Brain microvascular endothelial cell (primary cell): ENCODE results near the gene SHQ1.
A peak's percentile ranks its signal among the peaks of the same experiment; 100 is the strongest.

Source experiments
- DNase-seq: peaks from one replicate; pipeline ENCODE4 v3.0.0-alpha.2; 2020
- H3K27ac ChIP-seq: fragments of 250-450 bp; sonication (Bioruptor Pico); 2 replicates; pipeline ENCODE4 v1.5.1; 2020; ENCODE audit warnings: mild to moderate bottlenecking, moderate library complexity
- H3K27me3 ChIP-seq: fragments of 250-450 bp; sonication (Bioruptor Pico); replicated peaks from 2 replicates; pipeline ENCODE4 v1.5.1; 2020; ENCODE audit warnings: mild to moderate bottlenecking
- H3K36me3 ChIP-seq: fragments of 250-450 bp; sonication (Bioruptor Pico); replicated peaks from 2 replicates; pipeline ENCODE4 v1.5.1; 2020; ENCODE audit warnings: mild to moderate bottlenecking
- H3K4me3 ChIP-seq: 2 replicates; pipeline ENCODE4 v1.5.1; 2011; ENCODE audit warnings: low read depth, mild to moderate bottlenecking, control low read depth, low read length, moderate library complexity
- in situ Hi-C: cut with HindIII; loops from 2 replicates; pipeline ENCODE4 v1.10.0; 2017; ENCODE audit warnings: low sequenced_read_pairs, low pct_ligation_motif_present
- TF ChIP-seq, protein P1 (sequence below): IDR thresholded peaks from 2 replicates; pipeline ENCODE4 v1.5.1; 2011; ENCODE audit warnings: low read depth, mild to moderate bottlenecking, moderate library complexity, low read length, control low read depth, inconsistent platforms; ENCODE audit errors: missing control alignments

SHQ1 gene

DNA sequence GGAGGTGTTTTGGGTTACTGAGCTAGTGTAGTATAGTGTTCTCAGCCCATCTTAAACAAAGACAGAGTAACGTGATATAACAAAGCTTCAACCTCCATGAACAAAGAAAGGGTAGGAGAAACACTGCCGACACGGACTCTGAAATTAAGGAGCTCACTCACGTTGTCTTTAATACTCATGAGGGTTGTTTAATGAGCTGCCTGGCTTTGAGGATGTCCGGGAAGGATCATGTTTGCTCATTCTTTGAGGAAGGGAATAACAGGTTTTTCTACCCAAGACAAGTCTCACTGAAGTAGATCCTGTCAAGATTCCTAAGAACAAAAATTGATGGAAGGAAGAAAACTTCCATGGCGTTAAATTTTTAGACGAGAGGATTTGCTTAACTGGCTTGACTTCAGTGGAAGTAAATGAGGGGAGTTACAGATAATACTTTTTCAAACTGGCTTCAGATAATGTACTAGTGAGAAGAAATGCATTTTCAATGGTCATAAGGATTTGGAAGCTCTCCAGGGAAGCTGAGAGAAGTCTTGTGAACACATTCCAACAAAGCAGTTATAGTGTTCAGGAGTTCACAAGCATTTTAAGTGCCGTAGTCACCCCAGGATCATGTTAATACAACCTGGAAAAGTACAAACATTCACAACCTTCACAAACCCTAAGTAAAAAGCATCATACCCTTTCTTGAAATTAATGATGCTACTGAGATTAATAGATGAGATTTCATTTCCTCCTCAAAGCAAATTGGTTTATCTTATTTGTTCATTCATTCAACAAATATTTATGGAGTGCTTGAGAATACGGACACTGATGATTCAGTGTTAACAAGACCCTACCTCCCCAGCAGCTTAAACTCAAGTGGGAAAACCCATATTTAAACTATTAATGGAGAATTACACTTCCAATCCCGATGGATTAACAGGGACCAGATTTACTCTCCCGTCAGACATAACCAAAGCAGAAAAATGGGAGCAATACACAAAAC is 101.5 kb downstream of the SHQ1 start:
- in situ Hi-C loops = no loop called here
- Histone ChIP-seq H3K4me3 (no peak overlapping the region), H3K27me3 (no peaks in the 10 kb centered on the region), H3K27ac (no peak overlapping the region), H3K36me3 (no peaks in the 10 kb centered on the region)
- TF ChIP-seq, protein P1, sequence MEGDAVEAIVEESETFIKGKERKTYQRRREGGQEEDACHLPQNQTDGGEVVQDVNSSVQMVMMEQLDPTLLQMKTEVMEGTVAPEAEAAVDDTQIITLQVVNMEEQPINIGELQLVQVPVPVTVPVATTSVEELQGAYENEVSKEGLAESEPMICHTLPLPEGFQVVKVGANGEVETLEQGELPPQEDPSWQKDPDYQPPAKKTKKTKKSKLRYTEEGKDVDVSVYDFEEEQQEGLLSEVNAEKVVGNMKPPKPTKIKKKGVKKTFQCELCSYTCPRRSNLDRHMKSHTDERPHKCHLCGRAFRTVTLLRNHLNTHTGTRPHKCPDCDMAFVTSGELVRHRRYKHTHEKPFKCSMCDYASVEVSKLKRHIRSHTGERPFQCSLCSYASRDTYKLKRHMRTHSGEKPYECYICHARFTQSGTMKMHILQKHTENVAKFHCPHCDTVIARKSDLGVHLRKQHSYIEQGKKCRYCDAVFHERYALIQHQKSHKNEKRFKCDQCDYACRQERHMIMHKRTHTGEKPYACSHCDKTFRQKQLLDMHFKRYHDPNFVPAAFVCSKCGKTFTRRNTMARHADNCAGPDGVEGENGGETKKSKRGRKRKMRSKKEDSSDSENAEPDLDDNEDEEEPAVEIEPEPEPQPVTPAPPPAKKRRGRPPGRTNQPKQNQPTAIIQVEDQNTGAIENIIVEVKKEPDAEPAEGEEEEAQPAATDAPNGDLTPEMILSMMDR = no peak
- DNase-seq = peak; percentile 20

DNA sequence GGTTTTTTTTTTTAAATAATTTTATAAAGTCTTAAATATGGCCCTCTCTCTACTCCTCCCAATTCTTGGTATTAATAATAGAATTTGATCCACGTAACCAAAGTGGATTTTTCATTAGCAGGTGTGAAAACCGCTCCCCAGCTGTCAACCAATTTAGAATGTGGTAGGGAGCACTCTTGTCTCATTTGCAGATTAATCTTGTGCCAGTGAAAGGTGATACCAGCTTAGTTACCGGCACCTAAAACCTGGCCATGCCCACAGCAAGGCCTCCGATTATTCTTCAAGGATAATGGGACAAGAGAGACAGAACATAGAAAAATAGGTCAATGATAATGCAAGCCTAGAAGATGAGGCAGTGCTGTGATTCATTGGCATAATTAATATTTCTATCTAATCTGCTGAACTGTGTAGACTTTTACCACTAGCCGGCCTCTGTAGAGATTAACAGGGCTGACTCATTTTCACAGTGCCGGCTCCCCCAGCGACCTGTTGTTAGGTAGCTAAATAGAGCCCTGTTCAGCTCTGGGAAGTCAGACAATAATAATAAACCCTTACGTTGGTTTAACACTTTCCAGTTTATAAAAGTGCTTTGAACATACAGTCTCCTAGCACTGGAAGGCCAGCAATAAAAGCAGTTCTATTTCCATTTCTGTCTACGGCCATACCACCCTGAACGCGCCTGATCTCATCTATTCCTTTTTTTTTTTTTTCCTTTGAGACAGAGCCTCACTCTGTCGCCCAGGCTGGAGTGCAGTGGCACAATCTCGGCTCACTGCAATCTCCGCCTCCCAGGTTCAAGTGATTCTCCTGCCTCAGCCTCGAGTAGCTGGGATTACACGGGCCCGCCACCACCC is 102.9 kb downstream of the SHQ1 start:
- H3K27me3 ChIP-seq = no peaks in the 10 kb centered on the region
- TF ChIP-seq, protein P1 = no peak
- H3K36me3 ChIP-seq = no peaks in the 10 kb centered on the region
- H3K4me3 ChIP-seq = no peak overlapping the region
- no peak overlapping the region for H3K27ac ChIP-seq
- peak; percentile 63 for DNase-seq
- in situ Hi-C loops = no loop called here

DNA sequence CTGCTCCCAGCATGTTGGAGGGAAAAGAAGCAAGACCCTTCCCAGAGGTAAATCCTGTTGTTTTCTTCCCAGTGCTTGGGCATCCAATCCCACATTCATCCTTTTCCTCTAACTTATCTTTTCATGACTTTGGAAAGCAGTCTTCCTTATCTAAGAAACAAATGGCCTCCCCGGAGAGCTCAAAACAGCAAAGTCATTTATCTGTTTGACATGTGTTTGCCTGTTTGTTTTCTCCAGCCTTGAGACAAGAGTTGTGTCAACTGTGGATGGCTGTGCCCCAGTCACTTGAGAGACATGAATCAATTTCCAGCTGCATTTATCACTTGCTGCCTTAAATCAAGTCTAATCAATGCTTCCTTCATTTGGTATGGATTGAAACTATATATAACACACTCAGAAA is 103.9 kb downstream of the SHQ1 start:
- H3K4me3 ChIP-seq = no peak overlapping the region
- in situ Hi-C loops = no loop called here
- H3K27ac ChIP-seq = no peak overlapping the region
- no peak for DNase-seq
- no peaks in the 10 kb centered on the region for H3K27me3 ChIP-seq
- TF ChIP-seq, protein P1 = no peak
- H3K36me3 ChIP-seq = no peaks in the 10 kb centered on the region

DNA sequence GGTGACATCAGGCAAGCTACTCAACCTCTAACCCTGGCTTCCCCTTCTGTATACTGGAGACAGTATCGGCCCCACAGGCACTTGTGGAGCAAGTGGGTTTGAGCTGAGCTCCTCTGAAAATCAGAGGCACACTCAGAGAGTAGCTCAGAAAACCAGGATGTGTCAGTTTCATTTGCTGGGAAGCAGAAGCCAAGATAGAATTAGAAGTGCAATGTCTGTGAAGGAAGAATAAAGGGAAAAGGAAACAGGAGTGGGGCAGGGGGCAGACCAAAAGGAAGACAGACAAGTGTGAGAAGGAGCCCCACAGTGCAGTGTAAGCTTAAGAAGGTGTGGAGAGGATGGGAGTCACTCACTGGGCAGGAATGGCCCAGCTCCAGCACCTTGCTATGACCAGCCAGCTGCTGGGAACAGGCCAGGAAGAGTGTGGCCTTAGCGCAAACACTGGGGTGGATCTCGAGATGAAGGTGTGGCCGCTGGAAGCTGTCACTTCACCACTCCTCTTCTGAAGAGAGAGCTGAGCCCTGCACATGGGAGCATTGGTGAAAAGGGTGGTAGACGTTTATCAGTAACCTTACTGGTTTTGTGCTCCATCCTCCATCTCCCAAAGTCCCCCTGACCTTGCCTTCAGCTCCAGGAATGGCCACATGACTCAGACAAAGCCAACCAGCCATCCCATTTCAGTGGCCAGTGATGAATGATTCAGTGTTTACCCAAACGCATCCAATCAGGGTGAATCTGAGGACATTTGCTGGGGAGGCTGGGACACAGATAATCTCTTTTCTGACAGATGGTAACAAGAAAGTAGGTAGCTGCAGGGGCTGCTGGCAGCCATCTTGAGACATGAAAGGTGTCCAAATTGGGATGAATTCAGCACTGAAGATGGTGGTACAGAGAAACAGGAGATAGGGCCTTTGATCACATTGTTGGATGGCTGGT is 108.4 kb downstream of the SHQ1 start:
- DNase-seq = peak; percentile 45
- in situ Hi-C loops = no loop called here
- Histone ChIP-seq H3K27ac (no peak overlapping the region), H3K27me3 (no peaks in the 10 kb centered on the region), H3K36me3 (no peaks in the 10 kb centered on the region), H3K4me3 (no peak overlapping the region)
- TF ChIP-seq, protein P1 = no peak
